HG03439 (cell line): ENCODE measurements around the gene RHBDF1.
A peak's percentile ranks its signal among the peaks of the same experiment; 100 is the strongest.
"Not testable (repeated sequence)": the region's sequence is repeated elsewhere in the genome, so short reads cannot be mapped to it uniquely, and the experiment has no call there.

Experiments
- ATAC-seq: cut with Tn5 transposase; IDR thresholded peaks from one replicate; pipeline ENCODE4 v1.9.1; 2021; ENCODE audit warnings: mild to moderate bottlenecking, moderate library complexity; ENCODE audit not compliant: unreplicated experiment

The RHBDF1 gene

DNA sequence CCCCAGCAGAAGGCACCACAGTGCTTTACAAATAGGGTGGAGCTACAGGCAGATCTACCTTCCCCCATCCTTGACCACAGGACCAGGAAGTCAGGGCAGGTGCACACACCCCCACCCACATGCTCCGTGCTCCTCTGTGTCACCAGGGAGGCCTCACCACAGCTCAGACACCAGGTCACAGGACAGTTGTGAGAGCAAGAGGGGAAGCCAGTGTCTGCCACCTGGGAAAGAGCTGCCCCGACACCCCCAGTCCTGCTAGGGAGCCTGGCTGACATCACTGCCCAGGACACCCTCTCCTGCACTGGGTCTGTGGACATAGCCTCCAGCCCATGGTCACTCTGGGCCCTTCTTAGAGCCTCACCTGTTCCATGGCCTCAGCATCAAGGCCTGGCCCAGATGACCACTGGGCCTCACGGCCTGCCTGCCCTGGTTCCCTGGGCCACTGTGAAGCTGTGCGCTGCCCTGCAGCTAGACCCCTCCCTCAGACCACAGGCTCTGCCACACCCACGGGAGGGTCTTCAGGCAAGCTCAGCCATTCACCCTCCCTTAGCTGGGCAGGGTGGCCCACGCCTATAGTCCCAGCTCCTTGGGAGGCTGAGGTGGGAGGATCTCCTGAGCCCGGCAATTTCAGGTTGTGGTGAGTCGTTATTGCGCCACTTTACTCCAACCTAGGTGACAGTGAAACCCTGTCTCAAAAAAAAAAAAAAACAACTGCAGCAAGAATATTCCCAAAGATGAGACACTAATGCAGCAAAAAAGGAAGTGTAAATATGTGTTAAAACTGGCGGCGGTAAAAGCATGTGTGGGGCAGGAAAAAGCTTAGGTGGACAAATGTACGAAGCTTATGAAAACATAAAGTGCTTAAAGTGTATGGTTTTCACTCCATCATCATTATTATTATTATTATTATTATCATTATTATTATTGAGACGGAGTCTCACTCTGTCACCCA lies 33.2 kb downstream of the RHBDF1 start:
- peak; percentile 46 for ATAC-seq

DNA sequence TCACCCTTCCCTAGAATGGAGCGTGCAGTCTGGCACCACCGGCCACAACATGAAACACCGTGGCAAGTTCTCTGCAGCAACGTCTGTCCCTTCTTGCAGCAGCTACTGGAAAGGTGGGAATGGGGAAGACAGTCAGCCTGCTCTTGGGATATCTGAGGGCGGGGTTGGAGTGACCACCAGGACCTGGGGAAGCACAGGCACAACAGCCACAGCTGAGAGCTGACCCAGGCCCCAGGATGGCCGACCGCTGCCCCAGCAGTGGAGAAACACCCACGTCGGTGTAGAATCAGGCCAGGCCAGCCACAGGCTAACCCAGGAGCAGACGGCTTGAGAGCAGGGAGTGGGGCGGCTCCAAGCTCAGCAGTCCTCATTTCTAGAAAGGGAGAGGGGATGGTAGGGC lies 34.2 kb downstream of the RHBDF1 start:
- ATAC-seq = not testable (repeated sequence)

DNA sequence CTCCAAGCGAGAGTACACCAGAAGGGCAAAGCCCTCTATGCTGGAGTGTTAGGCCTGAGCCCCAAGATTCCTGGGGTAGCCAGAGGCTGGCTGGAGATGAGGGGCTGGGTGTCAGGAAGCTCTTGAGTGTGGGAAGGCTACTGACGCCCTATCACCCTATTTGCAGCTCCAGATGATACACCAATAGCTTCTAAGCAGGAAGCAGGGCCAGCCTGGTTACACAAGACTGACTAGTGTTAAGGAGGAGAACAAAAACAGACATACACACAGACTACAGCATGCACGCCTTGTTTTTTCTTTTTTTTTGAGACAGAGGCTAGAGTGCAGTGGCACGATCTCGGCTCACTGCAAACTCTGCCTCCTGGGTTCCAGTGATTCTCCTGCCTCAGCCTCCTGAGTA lies 34.9 kb downstream of the RHBDF1 start:
- no peak for ATAC-seq

DNA sequence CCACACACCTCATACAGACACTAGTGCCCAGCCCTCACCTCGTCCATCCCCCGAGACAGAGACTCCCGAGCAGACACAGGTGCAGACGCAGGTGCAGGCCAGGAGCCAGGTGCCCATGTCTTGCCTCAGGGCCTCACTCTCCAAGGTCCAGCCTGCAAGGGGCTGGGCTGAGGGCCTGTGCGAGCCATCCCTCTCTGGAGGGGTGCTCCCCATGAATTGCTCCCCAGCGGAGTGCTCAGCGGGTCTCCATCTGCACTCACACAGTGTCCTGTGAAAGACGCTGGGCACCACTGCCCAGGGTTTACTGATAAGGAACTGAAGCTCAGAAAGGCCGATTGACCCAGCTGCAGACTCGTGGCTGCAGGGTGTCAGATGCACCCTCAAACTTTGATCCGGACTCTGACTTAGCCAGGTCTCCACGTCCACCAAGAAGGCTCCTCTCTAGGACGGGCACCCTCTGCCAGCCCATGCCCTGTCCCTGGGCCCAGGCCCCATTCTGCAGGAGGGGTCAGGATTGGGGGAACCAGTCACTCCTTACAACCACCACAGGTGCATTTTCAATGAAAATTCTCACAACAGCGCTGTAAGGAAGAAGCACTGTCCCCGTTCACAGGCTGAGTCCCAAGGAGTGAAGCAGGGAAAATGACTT lies 36.0 kb downstream of the RHBDF1 start:
- ATAC-seq = no peak

DNA sequence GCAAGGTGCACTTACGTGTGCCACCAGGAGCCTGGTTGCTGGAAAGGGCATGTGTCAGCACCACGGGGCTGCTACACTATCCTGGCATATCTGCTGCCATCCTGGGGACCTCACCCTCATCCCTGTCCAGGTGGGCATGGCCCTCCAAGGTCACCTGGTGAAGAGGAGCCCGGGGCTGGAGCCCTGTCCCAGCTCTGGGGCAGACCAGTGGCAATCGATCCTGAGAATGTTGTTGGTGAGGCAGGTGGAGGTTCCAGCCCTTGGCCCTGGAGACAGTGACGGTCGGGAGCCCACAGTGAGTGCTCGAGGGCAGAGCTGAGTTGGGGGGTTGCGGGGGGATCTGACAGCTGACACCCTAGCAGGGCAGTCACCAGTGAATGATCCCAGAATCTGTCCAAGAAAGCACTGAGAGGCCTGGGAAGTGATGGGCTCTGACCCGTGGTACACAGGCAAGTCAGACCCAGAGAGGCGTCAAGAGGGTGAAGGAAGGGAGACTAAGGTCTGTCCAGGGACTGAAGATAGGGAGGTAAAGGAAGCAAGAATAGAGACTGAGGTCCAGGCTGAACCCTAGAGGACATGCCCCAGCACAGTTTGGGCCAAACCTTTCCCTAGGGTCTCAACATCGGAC lies 36.6 kb downstream of the RHBDF1 start:
- no peak for ATAC-seq

DNA sequence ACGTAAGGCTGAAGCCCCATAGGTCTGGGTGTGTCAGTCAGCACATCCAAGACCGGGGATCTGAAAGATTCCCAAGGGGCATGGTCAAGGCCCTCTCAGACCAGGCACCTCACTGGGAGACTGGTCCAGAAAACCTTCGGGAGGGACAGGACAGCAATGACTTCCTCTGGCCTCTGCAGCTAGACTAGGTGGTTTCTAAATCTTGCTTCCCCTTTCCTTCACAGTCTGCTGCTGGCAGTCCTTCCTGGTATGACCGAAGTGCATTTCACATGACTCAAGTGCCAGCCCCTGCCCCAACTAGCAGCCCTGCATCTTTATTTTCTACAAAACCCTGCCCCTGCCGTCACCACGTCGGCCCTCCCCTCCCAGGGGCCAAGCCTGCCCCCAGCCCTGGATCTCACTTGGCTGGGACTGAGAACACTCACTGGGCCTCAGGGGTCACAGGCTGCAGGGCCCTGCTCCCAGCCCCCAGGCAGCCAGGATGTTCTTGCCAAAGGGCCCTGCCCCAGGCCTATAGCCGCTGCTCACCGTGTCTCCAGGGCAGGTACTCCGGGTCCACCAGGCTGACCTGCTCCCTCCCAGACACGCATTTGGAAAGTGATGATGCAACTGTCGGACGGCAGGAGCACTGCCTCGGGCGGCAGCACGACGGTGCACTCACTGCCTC lies 37.3 kb downstream of the RHBDF1 start:
- no peak for ATAC-seq

DNA sequence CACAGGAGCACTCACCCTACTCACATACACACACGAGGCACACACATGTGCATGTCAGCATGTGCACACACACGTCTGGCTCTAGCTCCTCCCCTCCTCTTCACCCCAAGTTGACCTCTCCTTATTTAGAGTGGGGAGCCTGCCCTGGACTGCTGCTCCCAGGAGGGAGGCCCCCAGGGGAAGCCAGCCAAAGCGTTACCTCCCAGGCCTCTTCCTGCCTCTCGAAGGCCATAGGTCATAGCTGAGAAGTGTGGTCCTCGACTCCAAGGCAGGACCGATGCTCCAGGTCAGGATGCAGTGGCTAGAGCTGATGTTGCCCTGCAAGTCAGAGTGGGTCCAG lies 37.8 kb downstream of the RHBDF1 start:
- ATAC-seq = no peak

DNA sequence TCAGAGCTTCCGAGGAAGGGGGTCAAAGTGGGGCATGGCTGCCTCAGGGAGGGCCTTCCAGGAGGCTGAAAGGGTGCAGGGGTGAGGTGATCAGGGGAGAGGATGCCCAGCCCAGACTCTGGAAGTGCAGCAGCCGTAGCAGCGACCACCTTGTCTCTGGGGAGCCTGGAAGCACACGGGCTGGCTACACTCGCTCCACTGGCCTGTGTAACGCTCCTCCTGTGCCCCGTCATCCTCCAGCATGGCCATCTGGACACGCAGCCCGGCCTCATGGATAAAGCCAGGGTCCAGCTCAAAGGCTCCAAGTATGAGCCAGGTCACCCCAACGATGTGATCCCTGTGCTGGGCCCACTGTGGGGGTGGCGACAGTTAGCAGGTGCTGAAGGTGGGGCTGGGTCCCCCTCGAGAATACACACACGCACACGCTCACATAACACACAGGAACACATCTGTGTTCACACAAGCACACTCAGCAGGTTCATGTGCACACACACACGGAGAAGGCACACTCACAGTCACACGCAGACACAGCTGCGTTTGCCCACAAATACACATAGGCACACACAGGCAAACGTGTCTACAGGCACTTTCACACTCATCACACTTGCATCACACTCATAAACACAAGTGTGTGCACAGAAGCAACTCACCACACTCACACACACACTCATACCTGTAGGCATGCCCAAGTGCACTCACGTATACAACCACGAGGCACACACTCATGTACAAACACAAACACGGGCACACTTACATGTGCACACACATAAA lies 38.4 kb downstream of the RHBDF1 start:
- no peak for ATAC-seq

DNA sequence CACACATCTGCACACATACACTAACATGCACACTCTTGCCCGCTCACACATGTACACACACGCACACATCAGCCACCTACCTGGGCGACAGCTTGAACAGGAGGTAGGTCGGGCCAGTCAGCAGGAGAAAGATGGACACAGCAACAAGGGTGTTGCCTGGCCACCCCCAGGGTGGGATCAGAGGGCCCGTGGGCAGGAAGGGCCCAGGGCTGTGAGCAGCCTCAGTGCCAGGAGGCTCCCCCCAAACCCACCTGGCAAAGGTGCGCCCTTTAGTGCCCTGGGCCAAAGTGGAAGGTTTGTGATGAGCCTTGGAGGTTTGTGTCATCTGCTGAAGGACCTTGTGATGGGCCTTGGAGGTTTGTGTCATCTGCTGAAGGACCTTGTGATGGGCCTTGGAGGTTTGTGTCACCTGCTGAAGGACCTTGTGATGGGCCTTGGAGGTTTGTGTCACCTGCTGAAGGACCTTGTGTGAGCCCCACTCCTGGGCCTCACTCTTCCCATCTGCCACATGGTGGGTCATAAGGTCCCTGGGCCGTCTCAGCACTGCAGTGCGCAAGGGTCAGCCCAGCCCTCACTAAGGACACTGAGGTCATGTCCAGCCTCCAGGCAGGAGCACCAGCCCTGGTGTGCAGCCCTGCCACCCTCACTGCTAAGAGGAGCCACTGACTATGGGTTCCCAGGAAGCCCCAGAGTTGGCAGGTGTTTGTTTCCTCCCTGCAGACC lies 39.1 kb downstream of the RHBDF1 start:
- not testable (repeated sequence) for ATAC-seq

DNA sequence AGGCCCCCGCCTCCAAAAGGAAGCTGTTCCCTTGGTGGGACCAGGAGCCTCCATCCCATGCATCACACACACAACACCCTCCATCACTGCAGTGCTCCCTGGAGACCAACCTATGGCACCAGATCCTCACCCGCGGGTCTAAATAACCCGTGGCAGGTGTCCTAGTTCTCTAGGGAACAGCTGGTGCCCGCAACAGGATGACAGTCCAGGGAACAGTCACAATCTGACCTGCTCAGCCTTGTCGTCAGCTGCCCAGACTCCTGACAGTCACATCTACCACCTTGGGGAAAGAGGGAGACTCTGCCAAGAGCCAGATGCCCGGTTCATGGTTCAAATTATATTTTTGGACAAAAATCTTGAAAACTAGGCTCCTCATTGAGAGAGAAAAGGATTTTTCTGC lies 41.8 kb downstream of the RHBDF1 start:
- not testable (repeated sequence) for ATAC-seq

DNA sequence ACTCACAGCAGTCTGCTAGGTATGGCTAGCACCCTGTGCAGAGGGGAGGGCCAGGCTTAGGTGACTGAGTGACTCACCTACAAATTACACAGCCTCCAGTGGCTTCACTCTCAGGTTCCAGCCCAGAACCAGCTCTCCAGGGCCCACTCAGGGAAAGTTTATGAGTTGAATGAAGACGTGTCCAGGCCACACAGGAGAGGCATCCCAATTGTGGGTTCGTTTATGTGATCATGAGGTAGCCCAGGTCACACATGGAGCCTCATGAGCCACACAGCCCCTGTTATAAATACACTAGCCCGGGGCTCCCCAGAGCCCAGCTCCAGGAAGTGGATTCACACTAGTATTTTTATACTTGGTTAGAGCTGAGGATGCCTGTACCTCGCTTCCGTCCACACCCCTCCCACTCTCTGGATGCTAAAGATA lies 46.5 kb downstream of the RHBDF1 start:
- ATAC-seq = peak; percentile 43

DNA sequence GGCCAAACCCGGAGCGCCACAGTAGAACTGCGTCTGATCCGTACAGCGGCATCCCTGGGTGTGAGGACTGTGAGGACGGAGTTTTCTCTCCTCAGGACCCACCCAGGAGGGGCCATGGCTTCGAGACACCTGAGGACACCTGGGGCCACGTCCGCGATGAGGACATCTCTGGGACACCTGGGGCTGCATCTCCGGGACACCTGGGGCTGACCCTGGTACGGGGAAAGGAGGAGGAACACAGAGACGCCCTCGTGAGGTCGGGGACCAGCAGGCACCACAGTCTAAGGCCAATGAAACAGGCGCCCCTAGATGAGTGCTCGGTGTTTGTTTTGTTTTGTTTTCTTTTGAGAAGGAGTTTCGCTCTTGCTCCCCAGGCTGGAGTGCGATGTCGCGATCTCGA lies 48.3 kb downstream of the RHBDF1 start:
- not testable (repeated sequence) for ATAC-seq

DNA sequence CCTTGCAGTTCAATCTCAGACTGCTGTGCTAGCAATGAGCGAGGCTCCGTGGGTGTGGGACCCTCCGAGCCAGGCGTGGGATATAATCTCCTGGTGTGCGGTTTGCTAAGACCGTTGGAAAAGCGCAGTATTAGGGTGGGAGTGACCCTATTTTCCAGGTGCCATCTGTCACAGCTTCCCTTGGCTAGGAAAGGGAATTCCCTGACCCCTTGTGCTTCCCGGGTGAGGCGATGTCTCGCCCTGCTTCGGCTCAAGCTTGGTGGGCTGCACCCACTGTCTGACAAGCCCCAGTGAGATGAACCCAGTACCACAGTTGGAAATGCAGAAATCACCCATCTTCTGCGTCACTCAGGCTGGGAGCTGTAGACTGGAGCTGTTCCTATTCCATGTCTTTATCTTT lies 51.5 kb downstream of the RHBDF1 start:
- not testable (repeated sequence) for ATAC-seq

DNA sequence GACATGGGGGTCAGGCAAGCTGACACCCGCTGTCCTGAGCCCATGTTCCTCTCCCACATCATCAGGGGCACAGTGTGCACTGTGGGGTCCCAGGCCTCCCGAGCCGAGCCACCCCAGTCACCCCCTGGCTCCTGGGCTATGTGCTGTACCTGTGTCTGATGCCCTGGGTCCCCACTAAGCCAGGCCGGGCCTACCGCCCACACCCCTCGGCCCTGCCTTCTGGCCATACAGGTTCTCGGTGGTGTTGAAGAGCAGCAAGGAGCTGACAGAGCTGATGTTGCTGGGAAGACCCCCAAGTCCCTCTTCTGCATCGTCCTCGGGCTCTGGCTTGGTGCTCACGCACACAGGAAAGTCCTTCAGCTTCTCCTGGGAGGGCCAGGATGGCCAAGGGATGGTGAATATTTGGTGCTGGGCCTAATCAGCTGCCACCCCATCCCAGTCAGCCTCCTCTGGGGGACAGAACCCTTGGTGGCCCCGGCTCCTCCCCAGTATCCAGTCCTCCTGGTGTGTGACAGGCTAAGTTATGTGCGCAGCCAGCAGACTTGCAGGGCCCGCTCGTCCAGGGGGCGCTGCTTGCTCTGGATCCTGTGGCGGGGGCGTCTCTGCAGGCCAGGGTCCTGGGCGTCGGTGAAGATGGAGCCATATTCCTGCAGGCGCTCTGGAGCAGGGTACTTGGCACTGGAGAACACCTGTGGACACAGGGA lies 55.2 kb downstream of the RHBDF1 start:
- ATAC-seq = not testable (repeated sequence)

DNA sequence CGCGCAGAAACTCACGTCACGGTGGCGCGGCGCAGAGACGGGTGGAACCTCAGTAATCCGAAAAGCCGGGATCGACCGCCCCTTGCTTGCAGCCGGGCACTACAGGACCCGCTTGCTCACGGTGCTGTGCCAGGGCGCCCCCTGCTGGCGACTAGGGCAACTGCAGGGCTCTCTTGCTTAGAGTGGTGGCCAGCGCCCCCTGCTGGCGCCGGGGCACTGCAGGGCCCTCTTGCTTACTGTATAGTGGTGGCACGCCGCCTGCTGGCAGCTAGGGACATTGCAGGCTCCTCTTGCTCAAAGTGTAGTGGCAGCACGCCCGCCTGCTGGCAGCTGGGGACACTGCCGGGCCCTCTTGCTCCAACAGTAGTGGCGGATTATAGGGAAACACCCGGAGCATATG lies 61.7 kb downstream of the RHBDF1 start:
- ATAC-seq = not testable (repeated sequence)

DNA sequence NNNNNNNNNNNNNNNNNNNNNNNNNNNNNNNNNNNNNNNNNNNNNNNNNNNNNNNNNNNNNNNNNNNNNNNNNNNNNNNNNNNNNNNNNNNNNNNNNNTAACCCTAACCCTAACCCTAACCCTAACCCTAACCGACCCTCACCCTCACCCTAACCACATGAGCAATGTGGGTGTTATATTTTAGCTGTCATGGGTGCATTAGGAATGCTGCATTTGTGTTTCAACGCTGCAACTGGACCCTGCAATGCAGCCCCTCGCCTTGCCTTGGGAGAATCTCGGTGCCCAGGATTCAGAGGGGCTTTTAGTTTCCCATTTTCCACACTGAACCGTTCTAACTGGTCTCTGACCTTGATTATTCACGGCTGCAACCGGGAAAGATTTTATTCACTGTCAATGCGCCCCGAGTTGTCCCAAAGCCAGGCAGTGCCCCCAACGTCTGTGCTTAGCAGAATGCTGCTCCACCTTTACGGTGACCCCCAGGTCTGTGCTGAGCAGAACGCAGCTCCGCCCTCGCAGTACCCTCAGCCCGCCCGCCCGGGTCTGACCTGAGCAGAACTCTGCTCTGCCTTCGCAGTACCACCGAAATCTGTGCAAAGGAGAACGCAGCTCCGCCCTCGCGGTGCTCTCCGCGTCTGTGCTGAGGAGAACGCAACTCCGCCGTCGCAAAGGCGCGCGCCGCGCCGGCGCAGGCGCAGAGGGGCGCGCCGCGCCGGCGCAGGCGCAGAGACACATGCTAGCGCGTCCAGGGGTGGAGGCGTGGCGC lies 62.3 kb downstream of the RHBDF1 start:
- no peak for ATAC-seq
